22Rv1 (cell line): ENCODE measurements around the gene SNX33.
A peak's percentile ranks its signal among the peaks of the same experiment; 100 is the strongest.

Experiments
- H3K27ac ChIP-seq: fragments of 450-650 bp; 2 replicates; pipeline ENCODE4 v1.5.1; 2017
- ZFX ChIP-seq: fragments of 450-650 bp; IDR thresholded peaks from 2 replicates; pipeline ENCODE4 v1.6.1; 2017; ENCODE audit warnings: antibody characterized with exemption, borderline replicate concordance
- TF ChIP-seq, protein P1 (sequence below): fragments of 450-650 bp; IDR thresholded peaks from 2 replicates; pipeline ENCODE4 v1.5.1; 2017; ENCODE audit warnings: mild to moderate bottlenecking

Gene SNX33, protein sequence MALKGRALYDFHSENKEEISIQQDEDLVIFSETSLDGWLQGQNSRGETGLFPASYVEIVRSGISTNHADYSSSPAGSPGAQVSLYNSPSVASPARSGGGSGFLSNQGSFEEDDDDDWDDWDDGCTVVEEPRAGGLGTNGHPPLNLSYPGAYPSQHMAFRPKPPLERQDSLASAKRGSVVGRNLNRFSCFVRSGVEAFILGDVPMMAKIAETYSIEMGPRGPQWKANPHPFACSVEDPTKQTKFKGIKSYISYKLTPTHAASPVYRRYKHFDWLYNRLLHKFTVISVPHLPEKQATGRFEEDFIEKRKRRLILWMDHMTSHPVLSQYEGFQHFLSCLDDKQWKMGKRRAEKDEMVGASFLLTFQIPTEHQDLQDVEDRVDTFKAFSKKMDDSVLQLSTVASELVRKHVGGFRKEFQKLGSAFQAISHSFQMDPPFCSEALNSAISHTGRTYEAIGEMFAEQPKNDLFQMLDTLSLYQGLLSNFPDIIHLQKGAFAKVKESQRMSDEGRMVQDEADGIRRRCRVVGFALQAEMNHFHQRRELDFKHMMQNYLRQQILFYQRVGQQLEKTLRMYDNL

DNA sequence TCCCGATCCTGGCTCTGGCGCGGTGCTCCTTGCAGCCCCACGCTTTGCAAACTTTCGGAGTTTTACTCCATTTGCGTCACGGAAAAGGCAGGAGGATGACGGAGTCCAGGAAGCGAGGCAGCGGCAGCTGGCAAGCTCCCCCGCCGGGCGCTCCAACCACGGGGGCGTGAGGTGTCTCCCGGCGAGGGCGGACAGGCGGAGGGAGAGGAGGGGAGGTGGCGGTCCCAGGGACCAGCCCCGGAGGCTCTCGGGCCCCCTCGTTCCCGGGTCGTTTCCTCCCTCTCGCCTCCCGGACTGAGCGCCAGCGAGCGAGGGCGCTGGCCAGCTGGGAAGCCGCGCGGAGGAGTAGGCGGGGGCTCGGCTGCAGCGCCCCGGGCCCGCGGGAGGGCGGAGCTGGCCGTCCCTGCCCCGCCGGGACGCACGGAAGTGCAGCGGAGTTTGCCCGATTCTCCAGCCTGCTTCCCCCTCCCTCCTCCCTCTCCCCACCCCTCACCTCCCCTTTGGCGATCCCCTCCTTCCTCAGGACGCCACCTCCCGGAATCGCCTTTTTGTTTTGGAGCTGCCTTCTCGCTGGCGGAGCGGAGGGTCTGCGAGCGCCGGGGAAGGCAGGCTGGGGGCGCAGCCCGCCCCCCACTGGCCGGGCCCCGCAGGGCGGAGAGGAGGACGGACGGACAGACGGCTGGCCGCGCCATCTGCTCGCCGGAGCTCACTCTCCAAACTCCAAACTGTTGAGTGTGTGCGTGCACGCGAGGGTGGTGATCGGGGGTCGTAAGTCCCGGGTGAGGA lies at the start of gene SNX33:
TSS of gene SNX33 (plus strand) at position 543 of the 786 bp plus-strand sequence. CDS start 1,191 bp downstream, outside the sequence.
- peak within 1 kb of the TSS; percentile 63 for H3K27ac ChIP-seq
- TF ChIP-seq, protein P1, sequence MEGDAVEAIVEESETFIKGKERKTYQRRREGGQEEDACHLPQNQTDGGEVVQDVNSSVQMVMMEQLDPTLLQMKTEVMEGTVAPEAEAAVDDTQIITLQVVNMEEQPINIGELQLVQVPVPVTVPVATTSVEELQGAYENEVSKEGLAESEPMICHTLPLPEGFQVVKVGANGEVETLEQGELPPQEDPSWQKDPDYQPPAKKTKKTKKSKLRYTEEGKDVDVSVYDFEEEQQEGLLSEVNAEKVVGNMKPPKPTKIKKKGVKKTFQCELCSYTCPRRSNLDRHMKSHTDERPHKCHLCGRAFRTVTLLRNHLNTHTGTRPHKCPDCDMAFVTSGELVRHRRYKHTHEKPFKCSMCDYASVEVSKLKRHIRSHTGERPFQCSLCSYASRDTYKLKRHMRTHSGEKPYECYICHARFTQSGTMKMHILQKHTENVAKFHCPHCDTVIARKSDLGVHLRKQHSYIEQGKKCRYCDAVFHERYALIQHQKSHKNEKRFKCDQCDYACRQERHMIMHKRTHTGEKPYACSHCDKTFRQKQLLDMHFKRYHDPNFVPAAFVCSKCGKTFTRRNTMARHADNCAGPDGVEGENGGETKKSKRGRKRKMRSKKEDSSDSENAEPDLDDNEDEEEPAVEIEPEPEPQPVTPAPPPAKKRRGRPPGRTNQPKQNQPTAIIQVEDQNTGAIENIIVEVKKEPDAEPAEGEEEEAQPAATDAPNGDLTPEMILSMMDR: peak; percentile 73
- TF ChIP-seq ZFX: no peak

DNA sequence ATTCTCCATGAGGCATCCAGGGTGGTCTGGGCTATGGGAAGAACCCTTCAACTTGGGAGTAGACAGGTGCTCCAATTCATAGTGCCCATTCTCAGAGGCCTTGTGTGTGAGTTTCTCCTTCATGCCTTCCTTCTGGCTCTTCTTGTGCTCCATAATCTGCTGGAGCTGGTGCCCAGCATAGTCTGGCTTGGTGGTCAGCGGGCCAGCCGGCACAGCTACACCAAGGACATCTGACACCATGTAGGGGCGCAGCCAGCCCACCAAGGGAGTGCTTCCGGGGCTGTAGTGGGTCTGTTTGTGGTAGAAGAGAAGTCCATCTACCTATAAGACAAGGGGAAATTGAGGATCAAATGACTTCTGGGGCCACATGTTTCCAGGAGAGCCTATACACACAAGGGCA lies 49.4 kb upstream of the SNX33 start:
- H3K27ac ChIP-seq: no peak overlapping the region
- TF ChIP-seq ZFX: no peak
- TF ChIP-seq, protein P1: no peak

DNA sequence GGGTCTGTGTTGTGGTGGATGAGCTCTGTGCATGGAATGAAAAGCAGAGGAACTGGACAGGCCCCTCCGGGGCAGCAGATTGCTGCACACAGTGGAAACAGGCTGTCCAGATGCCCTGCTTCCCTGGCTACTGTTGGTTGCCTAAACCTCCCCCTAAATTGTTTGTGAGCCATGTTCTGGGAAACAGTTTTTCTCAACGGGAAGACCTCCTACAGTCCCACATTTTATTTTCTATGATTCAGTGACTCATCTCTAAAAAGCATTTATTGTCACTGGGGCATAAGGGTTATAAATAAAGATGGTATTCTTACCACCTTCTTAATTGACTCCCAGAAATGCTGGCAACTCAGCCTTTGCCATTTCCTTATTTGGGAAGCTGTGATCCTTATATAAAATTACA lies 48.3 kb upstream of the SNX33 start:
- no peak for TF ChIP-seq ZFX
- TF ChIP-seq, protein P1: no peak
- H3K27ac ChIP-seq: no peak overlapping the region

DNA sequence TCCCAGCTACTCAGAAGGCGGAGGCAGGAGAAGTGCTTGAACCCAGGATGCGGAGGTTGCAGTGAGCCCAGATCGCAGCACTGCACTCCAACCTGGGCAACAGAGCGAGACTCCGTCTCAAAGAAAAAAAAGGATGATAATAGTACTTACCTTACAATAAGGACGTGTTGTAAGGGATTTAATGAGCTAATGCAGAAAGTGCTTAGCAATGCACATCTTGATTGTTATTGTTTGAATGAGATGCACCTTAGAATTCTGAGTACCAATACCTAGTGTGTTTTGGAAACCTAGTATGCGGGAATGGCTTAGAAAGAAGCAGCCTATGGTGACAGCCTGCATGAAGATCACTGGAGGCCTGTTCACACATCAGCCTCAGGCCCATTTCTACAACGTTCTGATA lies 41.7 kb upstream of the SNX33 start:
- TF ChIP-seq ZFX: no peak

DNA sequence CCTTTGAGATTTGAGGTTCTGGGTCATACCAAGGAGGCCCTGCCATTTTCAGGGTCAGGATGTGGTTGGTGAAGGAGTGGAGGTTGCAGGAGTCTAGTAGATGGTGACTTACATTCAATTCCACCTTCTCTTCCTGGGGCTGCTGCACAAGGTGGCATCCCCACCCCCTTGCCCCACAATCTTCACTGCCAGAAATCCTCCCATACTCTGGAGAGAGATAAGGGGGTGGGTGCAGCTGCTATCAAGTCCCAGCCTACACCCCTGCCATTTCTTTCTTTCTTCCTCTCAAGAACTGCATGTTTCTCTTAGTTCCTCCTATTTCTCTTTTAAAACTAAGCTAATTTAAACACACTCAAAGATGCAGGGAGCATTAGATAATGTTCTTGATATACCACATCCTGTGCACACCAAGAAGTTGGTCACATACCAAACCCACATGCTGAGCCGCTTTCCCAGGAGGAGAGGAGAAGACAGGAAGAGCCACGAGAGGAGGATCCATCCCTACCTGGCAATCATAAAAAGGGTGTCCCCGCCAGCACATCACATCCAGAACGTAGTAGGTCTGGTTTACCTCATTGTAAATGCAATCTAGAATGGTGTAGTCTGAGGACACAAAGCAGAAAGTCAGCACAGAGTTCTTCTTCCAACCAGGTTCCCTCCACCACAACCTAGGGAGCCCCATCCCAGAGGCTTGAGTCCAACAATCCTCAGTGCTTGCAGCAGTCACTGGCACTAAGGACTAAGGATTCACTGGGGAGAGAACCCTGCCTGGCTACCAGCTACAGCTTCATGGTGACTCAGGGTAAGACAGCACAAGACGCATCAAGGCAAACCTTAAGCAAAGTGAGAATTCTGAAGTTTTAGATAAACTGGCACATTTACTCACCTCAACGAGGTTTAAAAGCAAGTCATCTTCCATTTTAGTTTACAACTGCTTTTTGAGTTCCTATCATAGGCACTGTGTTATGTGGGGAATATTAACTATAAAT lies 40.7 kb upstream of the SNX33 start:
- no peak for TF ChIP-seq ZFX
- TF ChIP-seq, protein P1: no peak

More for the DNA sequence above, 41.7 kb upstream of the SNX33 start:
- no peak overlapping the region for H3K27ac ChIP-seq

DNA sequence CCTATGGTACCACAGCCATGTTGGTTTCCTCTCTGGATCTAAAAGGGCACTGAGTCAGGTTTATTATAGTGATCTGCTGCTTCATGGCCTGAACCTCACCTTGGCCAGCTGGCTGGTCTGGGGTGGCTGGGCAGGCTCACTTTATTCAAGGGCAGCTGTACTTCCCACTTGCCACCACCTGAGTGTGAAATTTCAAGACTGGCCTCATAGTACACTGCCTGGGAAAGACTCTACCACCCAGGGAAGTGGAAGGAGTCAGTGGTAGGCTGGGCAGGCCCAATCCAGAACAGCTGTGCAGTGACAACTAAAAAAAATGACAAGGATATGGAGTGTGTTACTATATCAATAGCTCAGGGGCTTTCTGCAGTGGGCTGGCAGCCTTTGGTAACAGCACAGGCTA lies 30.9 kb upstream of the SNX33 start:
- no peak overlapping the region for H3K27ac ChIP-seq
- TF ChIP-seq ZFX: no peak
- TF ChIP-seq, protein P1: no peak

More for the DNA sequence above, 40.7 kb upstream of the SNX33 start:
- H3K27ac ChIP-seq: no peak overlapping the region
